Ovary (tissue), 3 donors: Measurements from ENCODE around the gene NAV1.

ENCODE experiments used
- EP300 ChIP-seq: sonication (generic); formaldehyde crosslinking; IDR thresholded peaks from one replicate; pipeline ENCODE4 v1.6.1; 2017; ENCODE audit warnings: antibody characterized with exemption
- POLR2A ChIP-seq: fragments of 450-650 bp; IDR thresholded peaks from one replicate; pipeline ENCODE4 v1.6.1; 2017; ENCODE audit warnings: antibody characterized with exemption, mild to moderate bottlenecking, moderate library complexity
- TF ChIP-seq, protein P1 (sequence below), 3 donors: fragments of 450-650 bp in 2 of 3; fragments of 200-600 bp in 1 of 3; IDR thresholded peaks; one replicate each; pipeline versions ENCODE4 v1.5.1 to v1.8.0; 2016 to 2022; ENCODE audit warnings: antibody characterized with exemption in 3 of 3, mild to moderate bottlenecking in 1 of 3
- donor health status: DM: no; HTN: no; CAD: no.

GRCh38 chr1:201540846-201541735 is 2.2 kb downstream of the NAV1 start:
- no peak for TF ChIP-seq POLR2A
- TF ChIP-seq, protein P1, sequence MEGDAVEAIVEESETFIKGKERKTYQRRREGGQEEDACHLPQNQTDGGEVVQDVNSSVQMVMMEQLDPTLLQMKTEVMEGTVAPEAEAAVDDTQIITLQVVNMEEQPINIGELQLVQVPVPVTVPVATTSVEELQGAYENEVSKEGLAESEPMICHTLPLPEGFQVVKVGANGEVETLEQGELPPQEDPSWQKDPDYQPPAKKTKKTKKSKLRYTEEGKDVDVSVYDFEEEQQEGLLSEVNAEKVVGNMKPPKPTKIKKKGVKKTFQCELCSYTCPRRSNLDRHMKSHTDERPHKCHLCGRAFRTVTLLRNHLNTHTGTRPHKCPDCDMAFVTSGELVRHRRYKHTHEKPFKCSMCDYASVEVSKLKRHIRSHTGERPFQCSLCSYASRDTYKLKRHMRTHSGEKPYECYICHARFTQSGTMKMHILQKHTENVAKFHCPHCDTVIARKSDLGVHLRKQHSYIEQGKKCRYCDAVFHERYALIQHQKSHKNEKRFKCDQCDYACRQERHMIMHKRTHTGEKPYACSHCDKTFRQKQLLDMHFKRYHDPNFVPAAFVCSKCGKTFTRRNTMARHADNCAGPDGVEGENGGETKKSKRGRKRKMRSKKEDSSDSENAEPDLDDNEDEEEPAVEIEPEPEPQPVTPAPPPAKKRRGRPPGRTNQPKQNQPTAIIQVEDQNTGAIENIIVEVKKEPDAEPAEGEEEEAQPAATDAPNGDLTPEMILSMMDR (IDR thresholded peaks at IDR 0.05) = no peak
- no peak for TF ChIP-seq EP300
